ENCODE results near the gene SLC44A5. TPM values are rescaled to one million over a fixed set of nuclear protein-coding genes. Genes with fewer than 3 reads are reported as not detected.
"Not testable (repeated sequence)": the region's sequence is repeated elsewhere in the genome, so short reads cannot be mapped to it uniquely, and the experiment has no call there.

The SLC44A5 gene
- total RNA-seq, 4 donors from 2014 or later = 0.27 to 1.1 (median 0.42) TPM

- no peaks in the 10 kb centered on the region for H3K4me1 ChIP-seq
- no peak overlapping the region for H3K4me3 ChIP-seq
- 100% methylated on average over 1 of the region's 5 CpGs; no CpG with 5 or more reads in 1 of the 2 donors for WGBS, 2 donors (ENCODE audit: low coverage in 1 of 2)
- no peaks in the 10 kb centered on the region for H3K36me3 ChIP-seq
- H3K27ac ChIP-seq = no peak overlapping the region
- H3K27me3 ChIP-seq = no peaks in the 10 kb centered on the region
- TF ChIP-seq EP300 (IDR thresholded peaks at IDR 0.05) = no peak
- H3K9me3 ChIP-seq = no peaks in the 10 kb centered on the region
- no peak for ATAC-seq
These were observed 237.3 kb downstream of the SLC44A5 start for GRCh38 chr1:75373542-75374159.

GRCh38 chr1:75366595-75366994, 244.3 kb downstream of the SLC44A5 start:
- no peak for ATAC-seq
- H3K9me3 ChIP-seq = peaks cover 0 to 35% (median 0%) of the 10 kb centered on the region in 3 donors
- H3K27me3 ChIP-seq = no peaks in the 10 kb centered on the region
- WGBS, 2 donors (ENCODE audit: low coverage in 1 of 2) = 91 to 100% methylated on average over 1 of the region's 1 CpG
- H3K4me1 ChIP-seq = no peaks in the 10 kb centered on the region
- H3K36me3 ChIP-seq = no peaks in the 10 kb centered on the region
- TF ChIP-seq POLR2A (IDR thresholded peaks at IDR 0.05) = no peak
- no peak for TF ChIP-seq CTCF (IDR thresholded peaks at IDR 0.05)
- TF ChIP-seq POLR2AphosphoS5 (IDR thresholded peaks at IDR 0.05) = no peak
- no peak for TF ChIP-seq EP300 (IDR thresholded peaks at IDR 0.05)
- no peak overlapping the region for H3K4me3 ChIP-seq
- no peak overlapping the region for H3K27ac ChIP-seq

- H3K4me3 ChIP-seq = no peak overlapping the region
- ATAC-seq = no peak
- no peak for TF ChIP-seq EP300 (IDR thresholded peaks at IDR 0.05)
- TF ChIP-seq CTCF (IDR thresholded peaks at IDR 0.05) = no peak
- TF ChIP-seq POLR2AphosphoS5 (IDR thresholded peaks at IDR 0.05) = no peak
- TF ChIP-seq POLR2A (IDR thresholded peaks at IDR 0.05) = no peak
- no peaks in the 10 kb centered on the region for H3K27me3 ChIP-seq
- H3K9me3 ChIP-seq = peaks cover 0 to 22% (median 0%) of the 10 kb centered on the region in 3 donors
- H3K27ac ChIP-seq = no peak overlapping the region
- 72 to 92% methylated on average over 2 of the region's 2 CpGs for WGBS, 2 donors (ENCODE audit: low coverage in 1 of 2)
- no peaks in the 10 kb centered on the region for H3K36me3 ChIP-seq
- H3K4me1 ChIP-seq = no peaks in the 10 kb centered on the region
These were observed 249.7 kb downstream of the SLC44A5 start for GRCh38 chr1:75361260-75361659.

GRCh38 chr1:75354267-75354666, 256.6 kb downstream of the SLC44A5 start:
- not testable (repeated sequence) for H3K4me3 ChIP-seq, H3K4me1 ChIP-seq, ATAC-seq, H3K27me3 ChIP-seq, H3K27ac ChIP-seq, H3K9me3 ChIP-seq, H3K36me3 ChIP-seq
- WGBS, 2 donors (ENCODE audit: low coverage in 1 of 2) = 79 to 85% methylated on average over 6 of the region's 6 CpGs

DNA sequence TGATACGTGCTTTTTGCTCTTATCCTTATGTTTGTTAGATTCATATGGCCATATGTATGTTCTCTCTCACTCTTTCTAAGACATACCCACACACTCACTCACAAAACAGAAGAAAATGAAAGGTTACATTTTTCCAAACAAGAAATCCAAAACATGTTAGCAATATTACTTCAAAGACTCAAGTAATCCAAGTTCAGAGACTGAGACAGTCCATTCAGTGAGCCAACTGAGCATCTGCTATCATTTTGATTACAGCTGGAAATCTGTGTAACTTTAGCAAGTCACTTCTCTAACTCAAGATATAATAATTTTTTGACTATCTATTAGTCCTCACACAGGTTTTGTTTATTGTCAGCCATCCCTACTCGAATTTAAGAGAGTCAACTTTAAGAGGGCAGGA, 257.9 kb downstream of the SLC44A5 start:
- 45 to 54% methylated on average over 2 of the region's 2 CpGs for WGBS, 2 donors (ENCODE audit: low coverage in 1 of 2)
- TF ChIP-seq CTCF (IDR thresholded peaks at IDR 0.05) (no peak), POLR2AphosphoS5 (IDR thresholded peaks at IDR 0.05) (no peak), POLR2A (IDR thresholded peaks at IDR 0.05) (no peak), EP300 (IDR thresholded peaks at IDR 0.05) (no peak)
- Histone ChIP-seq H3K4me1 (no peaks in the 10 kb centered on the region), H3K27ac (no peak overlapping the region), H3K9me3 (peaks cover 0 to 6% (median 0%) of the 10 kb centered on the region in 3 donors), H3K4me3 (no peak overlapping the region), H3K27me3 (no peaks in the 10 kb centered on the region), H3K36me3 (no peaks in the 10 kb centered on the region)
- no peak for ATAC-seq

- no peak for TF ChIP-seq POLR2AphosphoS5 (IDR thresholded peaks at IDR 0.05)
- no peak for TF ChIP-seq POLR2A (IDR thresholded peaks at IDR 0.05)
- no peak for TF ChIP-seq CTCF (IDR thresholded peaks at IDR 0.05)
- TF ChIP-seq EP300 (IDR thresholded peaks at IDR 0.05) = no peak
- WGBS, 2 donors (ENCODE audit: low coverage in 1 of 2) = 71 to 73% methylated on average over 2 of the region's 2 CpGs
- Histone ChIP-seq H3K27me3 (no peaks in the 10 kb centered on the region), H3K9me3 (peaks cover 0 to 6% (median 0%) of the 10 kb centered on the region in 3 donors), H3K4me1 (no peaks in the 10 kb centered on the region), H3K36me3 (no peaks in the 10 kb centered on the region), H3K4me3 (no peak overlapping the region), H3K27ac (no peak overlapping the region)
- no peak for ATAC-seq
These were observed 265.2 kb downstream of the SLC44A5 start for GRCh38 chr1:75345538-75346292.
